Ovary (tissue), 3 donors: ENCODE results near the gene RNF112.

Source experiments
- CTCF ChIP-seq, 3 donors: fragments of 450-650 bp in 2 of 3; fragments of 200-600 bp in 1 of 3; IDR thresholded peaks; one replicate each; pipeline versions ENCODE4 v1.5.1 to v1.8.0; 2016 to 2022; ENCODE audit warnings: antibody characterized with exemption in 3 of 3, mild to moderate bottlenecking in 1 of 3
- EP300 ChIP-seq: sonication (generic); formaldehyde crosslinking; IDR thresholded peaks from one replicate; pipeline ENCODE4 v1.6.1; 2017; ENCODE audit warnings: antibody characterized with exemption
- POLR2A ChIP-seq: fragments of 450-650 bp; IDR thresholded peaks from one replicate; pipeline ENCODE4 v1.6.1; 2017; ENCODE audit warnings: antibody characterized with exemption, mild to moderate bottlenecking, moderate library complexity
- donor health status: DM: no; HTN: no; CAD: no.

GRCh38 chr17:19361326-19361725, 49.7 kb upstream of the RNF112 start:
- no peak for TF ChIP-seq CTCF (IDR thresholded peaks at IDR 0.05)
- TF ChIP-seq EP300, result no peak
- TF ChIP-seq POLR2A, result no peak
